Loucy (cell line): Measurements from ENCODE around the gene UVRAG.

Experiments
- H2AFZ ChIP-seq: fragments of 200-600 bp; sonication (generic); 2 replicates; pipeline ENCODE4 v1.6.0; 2016; ENCODE audit warnings: antibody characterized with exemption, mild to moderate bottlenecking, low read length, moderate library complexity
- H3F3A ChIP-seq: fragments of 200-600 bp; 2 replicates; pipeline ENCODE4 v1.6.0; 2016; ENCODE audit warnings: antibody characterized with exemption, low read depth, mild to moderate bottlenecking
- H3K27me3 ChIP-seq: fragments of 200-600 bp; sonication (generic); 2 replicates; pipeline ENCODE4 v1.6.1; 2014; ENCODE audit warnings: low read length, mild to moderate bottlenecking; ENCODE audit not compliant: insufficient read depth, poor library complexity, severe bottlenecking
- H3K36me3 ChIP-seq: fragments of 200-600 bp; sonication (generic); 2 replicates; pipeline ENCODE4 v1.6.1; 2016; ENCODE audit warnings: low read length; ENCODE audit not compliant: insufficient read depth
- H3K4me1 ChIP-seq: fragments of 200-600 bp; sonication (generic); 2 replicates; pipeline ENCODE4 v1.5.1; 2014; ENCODE audit warnings: low read length, mild to moderate bottlenecking; ENCODE audit not compliant: insufficient read depth, poor library complexity, severe bottlenecking
- H3K4me2 ChIP-seq: fragments of 200-600 bp; sonication (generic); 2 replicates; pipeline ENCODE4 v1.6.0; 2014; ENCODE audit warnings: antibody characterized with exemption, low read length, low read depth, mild to moderate bottlenecking; ENCODE audit not compliant: poor library complexity, severe bottlenecking
- H3K4me3 ChIP-seq: fragments of 200-600 bp; sonication (generic); 2 replicates; pipeline ENCODE4 v1.5.1; 2014; ENCODE audit warnings: low read length, mild to moderate bottlenecking, mixed read lengths; ENCODE audit not compliant: poor library complexity, severe bottlenecking
- H3K79me2 ChIP-seq: fragments of 200-600 bp; sonication (generic); 2 replicates; pipeline ENCODE4 v1.6.1; 2014; ENCODE audit warnings: low read length; ENCODE audit not compliant: insufficient read depth
- H3K9ac ChIP-seq: fragments of 200-600 bp; sonication (generic); 2 replicates; pipeline ENCODE4 v1.6.0; 2014; ENCODE audit warnings: mild to moderate bottlenecking, low read depth, low read length, moderate library complexity; ENCODE audit not compliant: poor library complexity, severe bottlenecking
- H3K9me2 ChIP-seq: fragments of 200-600 bp; sonication (generic); replicated peaks from 2 replicates; pipeline ENCODE4 v1.6.1; 2016; ENCODE audit warnings: low read depth, low read length, mixed read lengths
- H3K9me3 ChIP-seq: fragments of 200-600 bp; sonication (generic); 2 replicates; pipeline ENCODE4 v1.6.1; 2014; ENCODE audit warnings: mild to moderate bottlenecking, antibody characterized with exemption, low read length, low read depth; ENCODE audit not compliant: insufficient read depth
- H4K20me1 ChIP-seq: fragments of 200-600 bp; sonication (generic); 2 replicates; pipeline ENCODE4 v1.6.0; 2014; ENCODE audit warnings: antibody characterized with exemption, low read length, mild to moderate bottlenecking; ENCODE audit not compliant: insufficient read depth, poor library complexity, severe bottlenecking
- EZH2phosphoT487 ChIP-seq: fragments of 200-600 bp; IDR thresholded peaks from 2 replicates; pipeline ENCODE4 v1.6.1; 2018; ENCODE audit warnings: antibody characterized with exemption, mild to moderate bottlenecking, moderate library complexity, borderline replicate concordance
- TF ChIP-seq, protein P1 (sequence below): fragments of 200-600 bp; sonication (generic); conservative IDR thresholded peaks from 2 replicates; pipeline ENCODE4 v1.5.1; 2014; ENCODE audit warnings: mild to moderate bottlenecking, antibody characterized with exemption, low read length

Gene UVRAG

DNA sequence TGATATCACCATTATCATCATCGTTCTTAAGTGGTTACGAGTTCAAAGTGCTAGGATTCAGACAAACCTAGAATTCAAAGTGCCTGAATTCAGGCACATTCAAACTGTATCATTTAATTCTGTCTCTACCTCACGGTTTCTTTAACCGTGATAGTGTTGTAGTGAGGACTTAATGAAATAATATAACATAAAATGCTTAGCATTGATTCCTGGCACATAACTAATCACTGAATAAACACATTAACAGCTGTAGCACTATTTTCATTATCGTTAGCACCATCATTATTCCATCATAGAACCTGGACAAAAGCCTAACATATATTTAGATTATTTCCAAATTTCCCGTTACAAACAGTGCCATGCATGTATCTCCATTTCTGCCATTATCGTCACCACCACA lies 289.3 kb downstream of the UVRAG start:
- H3K9me2 ChIP-seq = no peaks in the 10 kb centered on the region
- no peak overlapping the region for H3K4me3 ChIP-seq
- H3K4me1 ChIP-seq = no peaks in the 10 kb centered on the region
- no peak for TF ChIP-seq EZH2phosphoT487
- TF ChIP-seq, protein P1, sequence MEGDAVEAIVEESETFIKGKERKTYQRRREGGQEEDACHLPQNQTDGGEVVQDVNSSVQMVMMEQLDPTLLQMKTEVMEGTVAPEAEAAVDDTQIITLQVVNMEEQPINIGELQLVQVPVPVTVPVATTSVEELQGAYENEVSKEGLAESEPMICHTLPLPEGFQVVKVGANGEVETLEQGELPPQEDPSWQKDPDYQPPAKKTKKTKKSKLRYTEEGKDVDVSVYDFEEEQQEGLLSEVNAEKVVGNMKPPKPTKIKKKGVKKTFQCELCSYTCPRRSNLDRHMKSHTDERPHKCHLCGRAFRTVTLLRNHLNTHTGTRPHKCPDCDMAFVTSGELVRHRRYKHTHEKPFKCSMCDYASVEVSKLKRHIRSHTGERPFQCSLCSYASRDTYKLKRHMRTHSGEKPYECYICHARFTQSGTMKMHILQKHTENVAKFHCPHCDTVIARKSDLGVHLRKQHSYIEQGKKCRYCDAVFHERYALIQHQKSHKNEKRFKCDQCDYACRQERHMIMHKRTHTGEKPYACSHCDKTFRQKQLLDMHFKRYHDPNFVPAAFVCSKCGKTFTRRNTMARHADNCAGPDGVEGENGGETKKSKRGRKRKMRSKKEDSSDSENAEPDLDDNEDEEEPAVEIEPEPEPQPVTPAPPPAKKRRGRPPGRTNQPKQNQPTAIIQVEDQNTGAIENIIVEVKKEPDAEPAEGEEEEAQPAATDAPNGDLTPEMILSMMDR = no peak
- no peak overlapping the region for H3K9ac ChIP-seq
- H2AFZ ChIP-seq = no peak overlapping the region
- no peaks in the 10 kb centered on the region for H3K79me2 ChIP-seq
- H3K4me2 ChIP-seq = no peak overlapping the region
- no peaks in the 10 kb centered on the region for H3F3A ChIP-seq
- no peaks in the 10 kb centered on the region for H3K9me3 ChIP-seq
- no peaks in the 10 kb centered on the region for H3K36me3 ChIP-seq
- H3K27me3 ChIP-seq = no peaks in the 10 kb centered on the region
- no peaks in the 10 kb centered on the region for H4K20me1 ChIP-seq

DNA sequence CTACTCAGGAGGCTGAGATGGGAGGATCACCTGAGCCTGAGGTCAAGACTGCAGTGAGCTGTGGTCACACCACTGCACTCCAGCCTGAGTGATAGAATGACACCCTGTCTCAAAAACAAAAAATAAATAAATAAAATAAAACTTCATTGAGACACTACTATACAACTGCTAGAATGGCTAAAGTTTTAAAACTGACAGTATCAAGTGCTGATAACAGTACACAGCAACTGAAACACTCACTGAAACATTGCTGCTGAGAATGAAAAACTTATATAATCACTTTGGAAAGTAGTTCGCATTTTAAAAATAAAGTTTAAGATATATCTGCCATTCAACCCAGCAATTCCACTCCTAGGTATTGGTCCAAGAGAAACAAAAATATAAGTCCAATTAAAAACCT lies 290.6 kb downstream of the UVRAG start:
- no peaks in the 10 kb centered on the region for H3K9me2 ChIP-seq
- no peak overlapping the region for H3K4me2 ChIP-seq
- no peaks in the 10 kb centered on the region for H3K9me3 ChIP-seq
- no peak overlapping the region for H3K9ac ChIP-seq
- no peak overlapping the region for H3K4me3 ChIP-seq
- H3F3A ChIP-seq = no peaks in the 10 kb centered on the region
- H4K20me1 ChIP-seq = no peaks in the 10 kb centered on the region
- no peaks in the 10 kb centered on the region for H3K27me3 ChIP-seq
- H3K79me2 ChIP-seq = no peaks in the 10 kb centered on the region
- H2AFZ ChIP-seq = no peak overlapping the region
- H3K36me3 ChIP-seq = no peaks in the 10 kb centered on the region
- H3K4me1 ChIP-seq = no peaks in the 10 kb centered on the region
- TF ChIP-seq EZH2phosphoT487 = no peak
- TF ChIP-seq, protein P1 = no peak

DNA sequence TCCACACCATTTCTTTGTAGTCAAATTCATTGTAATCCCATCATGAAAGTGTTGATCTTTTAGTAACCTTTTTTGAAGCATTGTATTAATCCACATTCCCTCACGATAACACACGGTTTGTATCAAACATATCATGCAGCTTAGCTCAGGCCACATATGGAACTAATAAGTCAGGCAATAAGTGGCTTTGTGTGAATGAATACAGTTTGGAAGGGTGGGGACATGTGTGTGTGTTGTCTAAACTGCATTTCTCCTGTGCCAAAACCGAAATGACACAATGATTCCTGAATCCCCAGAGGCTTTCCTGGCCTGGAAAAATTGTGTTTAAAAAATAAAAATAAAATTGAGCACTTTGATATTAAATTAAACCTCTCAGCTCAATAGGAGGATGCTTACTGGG lies 293.0 kb downstream of the UVRAG start:
- Histone ChIP-seq H3F3A (no peaks in the 10 kb centered on the region), H3K36me3 (no peaks in the 10 kb centered on the region), H3K9me2 (no peaks in the 10 kb centered on the region), H3K4me1 (no peaks in the 10 kb centered on the region), H4K20me1 (no peaks in the 10 kb centered on the region), H3K9ac (no peak overlapping the region), H3K9me3 (no peaks in the 10 kb centered on the region), H3K27me3 (no peaks in the 10 kb centered on the region), H2AFZ (no peak overlapping the region), H3K79me2 (no peaks in the 10 kb centered on the region), H3K4me2 (no peak overlapping the region), H3K4me3 (no peak overlapping the region)
- no peak for TF ChIP-seq EZH2phosphoT487
- TF ChIP-seq, protein P1 = no peak
